Neural progenitor cell (in vitro differentiated cells): ENCODE data around the gene C1orf115. TPM values are rescaled to one million over a fixed set of nuclear protein-coding genes. Genes with fewer than 3 reads are reported as not detected.

ENCODE experiments used
- DNase-seq: peaks from one replicate; pipeline ENCODE4 v3.0.0-alpha.2; 2016; ENCODE audit warnings: low spot score
- H2AFZ ChIP-seq: fragments of 200-600 bp; sonication (generic); replicated peaks from 2 replicates; pipeline ENCODE4 v1.6.1; 2016; ENCODE audit warnings: antibody characterized with exemption
- H3F3A ChIP-seq: fragments of 200-600 bp; sonication (generic); 2 replicates; pipeline ENCODE4 v1.6.1; 2016; ENCODE audit warnings: antibody characterized with exemption, low read depth
- H3K27ac ChIP-seq: fragments of 200-600 bp; sonication (generic); 2 replicates; pipeline ENCODE4 v1.5.1; 2016; ENCODE audit warnings: mild to moderate bottlenecking
- H3K27me3 ChIP-seq: fragments of 200-600 bp; sonication (generic); 2 replicates; pipeline ENCODE4 v1.6.1; 2016; ENCODE audit warnings: mild to moderate bottlenecking, moderate library complexity
- H3K36me3 ChIP-seq: fragments of 200-600 bp; sonication (generic); 2 replicates; pipeline ENCODE4 v1.5.1; 2016
- H3K4me1 ChIP-seq: fragments of 200-600 bp; sonication (generic); 2 replicates; pipeline ENCODE4 v1.6.1; 2016; ENCODE audit warnings: mixed run types
- H3K4me2 ChIP-seq: fragments of 200-600 bp; sonication (generic); 2 replicates; pipeline ENCODE4 v1.6.1; 2016
- H3K4me3 ChIP-seq: fragments of 200-600 bp; sonication (generic); 2 replicates; pipeline ENCODE4 v1.5.1; 2016
- H3K79me2 ChIP-seq: fragments of 200-600 bp; sonication (generic); 2 replicates; pipeline ENCODE4 v1.6.1; 2016; ENCODE audit warnings: low read depth
- H3K9ac ChIP-seq: fragments of 200-600 bp; sonication (generic); 2 replicates; pipeline ENCODE4 v1.6.1; 2016
- H3K9me3 ChIP-seq: fragments of 200-600 bp; sonication (generic); 2 replicates; pipeline ENCODE4 v1.5.1; 2016; ENCODE audit warnings: low read depth
- H4K20me1 ChIP-seq: fragments of 200-600 bp; sonication (generic); 2 replicates; pipeline ENCODE4 v1.6.1; 2016; ENCODE audit warnings: low read depth
- H3K27ac Mint-ChIP-seq: 3 replicates; pipeline ENCODE4 v1.8.0; 2021; ENCODE audit warnings: mixed read lengths
- H3K27me3 Mint-ChIP-seq: 2 replicates; pipeline ENCODE4 v1.8.0; 2022; ENCODE audit warnings: low read depth, mild to moderate bottlenecking, inconsistent platforms, moderate library complexity, mixed read lengths; ENCODE audit not compliant: insufficient read depth
- H3K36me3 Mint-ChIP-seq: 3 replicates; pipeline ENCODE4 v1.8.0; 2021; ENCODE audit warnings: mixed read lengths
- H3K4me1 Mint-ChIP-seq: 3 replicates; pipeline ENCODE4 v1.8.0; 2021; ENCODE audit warnings: mixed read lengths
- H3K4me3 Mint-ChIP-seq: 3 replicates; pipeline ENCODE4 v1.8.0; 2021; ENCODE audit warnings: mild to moderate bottlenecking, moderate library complexity, mixed read lengths
- H3K9me3 Mint-ChIP-seq: 3 replicates; pipeline ENCODE4 v1.8.0; 2020; ENCODE audit warnings: mixed read lengths
- EZH2 ChIP-seq: fragments of 200-600 bp; sonication (generic); IDR thresholded peaks from 2 replicates; pipeline ENCODE4 v1.6.1; 2017; ENCODE audit warnings: antibody characterized with exemption, mild to moderate bottlenecking, moderate library complexity
- EZH2phosphoT487 ChIP-seq: fragments of 200-600 bp; sonication (generic); IDR thresholded peaks from 2 replicates; pipeline ENCODE4 v1.6.1; 2017; ENCODE audit warnings: antibody characterized with exemption
- total RNA-seq: library from RNA; depleted of rRNA; stranded (reverse); fragments of >200 nt; gene quantifications from 2 replicates; pipeline ENCODE4 v1.2.3, GENCODE V29; 2015; ENCODE audit warnings: low replicate concordance
- TF ChIP-seq, protein P1 (sequence below): fragments of 200-600 bp; sonication (generic); IDR thresholded peaks from 2 replicates; pipeline ENCODE4 v1.5.1; 2017; ENCODE audit warnings: antibody characterized with exemption, mild to moderate bottlenecking

C1orf115 gene
- total RNA-seq, 1 donor from 2014 or later, result 6.2 TPM

DNA sequence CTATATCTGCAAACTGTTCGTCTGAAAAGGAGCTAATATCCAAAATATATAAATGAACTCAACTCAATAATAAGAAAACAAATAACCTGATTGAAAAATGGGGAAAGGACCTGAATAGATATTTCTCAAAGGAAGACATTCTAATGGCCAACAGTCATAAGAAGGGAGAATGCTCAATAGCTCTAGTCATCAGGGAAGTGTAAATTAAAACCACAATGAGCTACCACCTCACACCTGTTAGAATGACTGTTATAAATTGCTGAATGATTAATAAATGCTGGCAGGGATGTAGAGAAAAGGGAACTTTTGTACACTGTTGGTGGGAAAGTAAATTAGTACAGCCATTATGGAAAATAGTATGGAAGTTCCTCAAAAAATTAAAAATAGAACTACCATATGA lies 21.2 kb upstream of the C1orf115 start:
- Histone ChIP-seq H3K9me3 (no peaks in the 10 kb centered on the region), H3K79me2 (no peaks in the 10 kb centered on the region), H3K27me3 (no peaks in the 10 kb centered on the region), H2AFZ (no peak overlapping the region), H3K4me1 (no peaks in the 10 kb centered on the region), H3F3A (no peaks in the 10 kb centered on the region), H3K27ac (no peak overlapping the region), H3K36me3 (no peaks in the 10 kb centered on the region), H3K4me2 (no peak overlapping the region), H3K4me3 (no peak overlapping the region), H3K9ac (no peak overlapping the region), H4K20me1 (no peaks in the 10 kb centered on the region)
- Mint-ChIP-seq H3K27me3 (no peaks in the 10 kb centered on the region), H3K9me3 (peaks cover 5% of the 10 kb centered on the region), H3K4me3 (no peak overlapping the region), H3K4me1 (no peaks in the 10 kb centered on the region), H3K27ac (no peak overlapping the region), H3K36me3 (no peaks in the 10 kb centered on the region)
- no peak for DNase-seq
- no peak for TF ChIP-seq EZH2

DNA sequence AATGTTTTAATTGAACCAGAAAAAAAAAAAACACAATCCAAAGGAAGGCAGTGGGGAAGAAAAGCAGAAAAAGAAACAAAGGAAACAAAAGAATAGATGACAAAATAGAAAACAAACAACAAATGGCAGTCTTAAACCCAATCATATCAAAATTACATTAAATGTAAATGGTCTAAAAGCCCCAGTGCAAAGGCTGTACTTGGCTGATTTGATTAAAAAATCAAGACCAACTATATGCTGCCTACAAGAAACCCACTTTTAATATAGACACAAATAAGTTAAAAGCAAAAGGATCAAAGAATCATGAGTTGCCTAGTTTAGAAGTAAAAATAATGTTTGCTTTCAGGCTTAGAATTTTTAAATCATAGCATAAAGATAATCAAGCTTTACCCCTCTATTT lies 19.8 kb upstream of the C1orf115 start:
- no peaks in the 10 kb centered on the region for H4K20me1 ChIP-seq
- H3K9ac ChIP-seq, result no peak overlapping the region
- no peaks in the 10 kb centered on the region for H3F3A ChIP-seq
- H3K4me1 ChIP-seq, result no peaks in the 10 kb centered on the region
- H2AFZ ChIP-seq, result no peak overlapping the region
- no peaks in the 10 kb centered on the region for H3K9me3 ChIP-seq
- no peak overlapping the region for H3K27ac Mint-ChIP-seq
- DNase-seq, result no peak
- no peaks in the 10 kb centered on the region for H3K79me2 ChIP-seq
- peaks cover 5% of the 10 kb centered on the region for H3K9me3 Mint-ChIP-seq
- H3K4me3 Mint-ChIP-seq, result no peak overlapping the region
- no peaks in the 10 kb centered on the region for H3K27me3 ChIP-seq
- no peak overlapping the region for H3K4me3 ChIP-seq
- TF ChIP-seq EZH2 (no peak), EZH2phosphoT487 (no peak)
- TF ChIP-seq, protein P1, sequence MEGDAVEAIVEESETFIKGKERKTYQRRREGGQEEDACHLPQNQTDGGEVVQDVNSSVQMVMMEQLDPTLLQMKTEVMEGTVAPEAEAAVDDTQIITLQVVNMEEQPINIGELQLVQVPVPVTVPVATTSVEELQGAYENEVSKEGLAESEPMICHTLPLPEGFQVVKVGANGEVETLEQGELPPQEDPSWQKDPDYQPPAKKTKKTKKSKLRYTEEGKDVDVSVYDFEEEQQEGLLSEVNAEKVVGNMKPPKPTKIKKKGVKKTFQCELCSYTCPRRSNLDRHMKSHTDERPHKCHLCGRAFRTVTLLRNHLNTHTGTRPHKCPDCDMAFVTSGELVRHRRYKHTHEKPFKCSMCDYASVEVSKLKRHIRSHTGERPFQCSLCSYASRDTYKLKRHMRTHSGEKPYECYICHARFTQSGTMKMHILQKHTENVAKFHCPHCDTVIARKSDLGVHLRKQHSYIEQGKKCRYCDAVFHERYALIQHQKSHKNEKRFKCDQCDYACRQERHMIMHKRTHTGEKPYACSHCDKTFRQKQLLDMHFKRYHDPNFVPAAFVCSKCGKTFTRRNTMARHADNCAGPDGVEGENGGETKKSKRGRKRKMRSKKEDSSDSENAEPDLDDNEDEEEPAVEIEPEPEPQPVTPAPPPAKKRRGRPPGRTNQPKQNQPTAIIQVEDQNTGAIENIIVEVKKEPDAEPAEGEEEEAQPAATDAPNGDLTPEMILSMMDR, result no peak
- no peak overlapping the region for H3K27ac ChIP-seq
- H3K36me3 ChIP-seq, result no peaks in the 10 kb centered on the region
- H3K4me2 ChIP-seq, result no peak overlapping the region
- H3K27me3 Mint-ChIP-seq, result peaks cover 3% of the 10 kb centered on the region
- H3K36me3 Mint-ChIP-seq, result no peaks in the 10 kb centered on the region
- no peaks in the 10 kb centered on the region for H3K4me1 Mint-ChIP-seq

DNA sequence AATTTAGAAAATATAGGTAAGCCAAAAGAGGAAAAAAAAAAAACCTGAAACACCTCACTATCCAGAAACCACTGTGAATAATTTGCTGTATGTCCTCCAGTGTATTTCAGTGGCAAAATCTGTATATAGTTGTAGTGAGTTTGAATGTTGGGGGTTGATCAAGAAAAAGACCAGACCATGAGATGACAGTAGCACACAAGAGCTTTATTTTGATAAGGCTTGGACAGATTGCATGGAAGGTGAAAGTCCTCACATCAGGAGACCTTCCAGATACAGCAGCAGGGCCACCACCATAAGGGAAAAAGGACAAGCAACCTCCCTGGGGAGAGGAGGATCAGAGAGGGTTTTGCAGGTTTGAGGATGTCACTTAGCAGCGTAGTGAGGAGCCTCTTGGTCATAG lies 16.2 kb upstream of the C1orf115 start:
- Mint-ChIP-seq H3K27ac (no peak overlapping the region), H3K4me3 (no peak overlapping the region), H3K27me3 (peaks cover 6% of the 10 kb centered on the region), H3K36me3 (no peaks in the 10 kb centered on the region), H3K9me3 (peaks cover 5% of the 10 kb centered on the region), H3K4me1 (no peaks in the 10 kb centered on the region)
- Histone ChIP-seq H3K27me3 (no peaks in the 10 kb centered on the region), H3F3A (no peaks in the 10 kb centered on the region), H3K4me2 (no peak overlapping the region), H3K27ac (no peak overlapping the region), H3K9ac (no peak overlapping the region), H4K20me1 (no peaks in the 10 kb centered on the region), H3K4me3 (no peak overlapping the region), H3K4me1 (no peaks in the 10 kb centered on the region), H2AFZ (no peak overlapping the region), H3K79me2 (no peaks in the 10 kb centered on the region), H3K36me3 (no peaks in the 10 kb centered on the region), H3K9me3 (no peaks in the 10 kb centered on the region)
- no peak for DNase-seq
- TF ChIP-seq EZH2 (no peak), EZH2phosphoT487 (no peak)
- TF ChIP-seq, protein P1, result no peak

DNA sequence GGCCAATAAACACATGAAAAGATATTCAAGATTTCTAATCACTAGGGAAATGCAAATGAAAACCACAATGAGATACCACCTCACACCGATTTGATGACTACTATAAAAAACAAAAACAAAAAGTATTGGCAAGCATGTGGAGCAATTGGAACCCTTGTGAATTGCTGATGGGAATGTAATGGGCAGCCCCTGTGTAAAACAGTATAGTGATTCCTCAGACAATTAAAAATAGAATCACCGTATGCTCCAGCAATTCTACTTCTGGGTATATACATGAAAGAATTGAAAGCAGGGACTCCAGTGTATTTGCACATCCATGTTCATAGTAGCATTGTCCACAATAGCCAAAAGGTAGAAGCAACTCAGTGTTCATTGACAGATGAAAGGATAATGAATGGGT lies 12.9 kb upstream of the C1orf115 start:
- no peaks in the 10 kb centered on the region for H3K27me3 ChIP-seq
- H3K36me3 ChIP-seq, result no peaks in the 10 kb centered on the region
- H3F3A ChIP-seq, result no peaks in the 10 kb centered on the region
- H3K4me1 ChIP-seq, result no peaks in the 10 kb centered on the region
- no peaks in the 10 kb centered on the region for H4K20me1 ChIP-seq
- TF ChIP-seq, protein P1, result no peak
- TF ChIP-seq EZH2 (no peak), EZH2phosphoT487 (no peak)
- no peak overlapping the region for H3K4me2 ChIP-seq
- H3K9me3 ChIP-seq, result no peaks in the 10 kb centered on the region
- no peak overlapping the region for H2AFZ ChIP-seq
- Mint-ChIP-seq H3K27ac (no peak overlapping the region), H3K4me1 (no peaks in the 10 kb centered on the region), H3K36me3 (no peaks in the 10 kb centered on the region), H3K9me3 (no peaks in the 10 kb centered on the region), H3K27me3 (peaks cover 8% of the 10 kb centered on the region), H3K4me3 (no peak overlapping the region)
- H3K9ac ChIP-seq, result no peak overlapping the region
- H3K4me3 ChIP-seq, result no peak overlapping the region
- H3K27ac ChIP-seq, result no peak overlapping the region
- no peaks in the 10 kb centered on the region for H3K79me2 ChIP-seq
- no peak for DNase-seq
